HCT116 (cell line): ENCODE data around the gene LRP11.

Experiments
- CBX3 ChIP-seq: IDR thresholded peaks from 2 replicates; pipeline ENCODE4 v1.6.1; 2012; ENCODE audit warnings: low read depth
- EGR1 ChIP-seq: IDR thresholded peaks from 2 replicates; pipeline ENCODE4 v1.6.1; 2012; ENCODE audit warnings: low read depth
- POLR2A ChIP-seq: IDR thresholded peaks from 2 replicates; pipeline ENCODE4 v1.7.0; 2011; ENCODE audit warnings: borderline replicate concordance; ENCODE audit not compliant: insufficient read depth, insufficient read length; ENCODE audit errors: extremely low read depth
- SRF ChIP-seq: IDR thresholded peaks from 2 replicates; pipeline ENCODE4 v1.6.1; 2012; ENCODE audit warnings: low read depth
- TF ChIP-seq, protein P1 (sequence below): IDR thresholded peaks from 2 replicates; pipeline ENCODE4 v1.6.1; 2011; ENCODE audit warnings: mild to moderate bottlenecking, low read length, moderate library complexity; ENCODE audit not compliant: insufficient replicate concordance; ENCODE audit errors: extremely low read depth
- TF ChIP-seq, protein P2 (sequence below), 3 experiments: fragments of 200-600 bp in 1 of 3; sonication (generic) in 1 of 3; IDR thresholded peaks in 2 of 3; conservative IDR thresholded peaks in 1 of 3; 2 replicates each; pipeline ENCODE4 v1.5.1; 2012 to 2017; ENCODE audit warnings: low read depth in 2 of 3, low read length in 2 of 3, antibody characterized with exemption in 1 of 3, borderline replicate concordance in 1 of 3, control low read depth in 1 of 3, mild to moderate bottlenecking in 1 of 3, mixed read lengths in 1 of 3, mixed run types in 1 of 3, moderate library complexity in 1 of 3; ENCODE audit not compliant: insufficient read depth in 1 of 3
- TF ChIP-seq, protein P3 (sequence below): IDR thresholded peaks from 2 replicates; pipeline ENCODE4 v1.6.1; 2012

DNA sequence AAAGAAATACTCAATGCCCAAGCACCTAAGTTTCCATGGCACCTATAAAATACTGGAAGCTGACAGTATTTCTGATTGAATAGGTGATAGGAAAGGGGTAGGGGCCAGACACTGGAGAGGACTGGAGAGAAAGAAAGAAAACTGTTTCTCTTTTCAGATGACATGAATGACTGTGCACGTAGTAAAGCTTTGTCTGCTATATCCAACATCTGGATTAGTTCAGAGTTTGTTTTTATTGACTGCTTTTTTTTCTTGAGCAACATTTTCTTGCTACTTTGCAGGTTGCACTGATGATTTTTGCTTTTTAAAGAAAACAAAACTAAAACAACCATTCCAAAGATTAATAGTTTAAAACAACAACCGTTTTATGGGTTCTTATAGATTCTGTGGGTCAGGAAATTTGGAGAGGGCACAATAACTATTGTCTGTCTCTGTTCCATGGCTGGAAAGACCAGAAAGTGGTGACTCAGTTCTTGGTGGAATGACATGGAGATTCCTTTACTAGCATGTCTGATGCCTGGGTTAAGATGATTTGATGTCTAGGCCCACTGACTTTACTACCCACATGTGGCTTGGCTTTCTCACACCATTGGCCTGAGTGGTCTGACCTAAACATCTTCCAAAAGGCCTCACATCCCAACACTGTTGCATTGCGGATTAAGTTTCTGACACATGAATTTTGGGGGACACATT, 12.2 kb upstream of the LRP11 start:
- TF ChIP-seq SRF (no peak), POLR2A (no peak), CBX3 (no peak), EGR1 (no peak)
- TF ChIP-seq, protein P1, sequence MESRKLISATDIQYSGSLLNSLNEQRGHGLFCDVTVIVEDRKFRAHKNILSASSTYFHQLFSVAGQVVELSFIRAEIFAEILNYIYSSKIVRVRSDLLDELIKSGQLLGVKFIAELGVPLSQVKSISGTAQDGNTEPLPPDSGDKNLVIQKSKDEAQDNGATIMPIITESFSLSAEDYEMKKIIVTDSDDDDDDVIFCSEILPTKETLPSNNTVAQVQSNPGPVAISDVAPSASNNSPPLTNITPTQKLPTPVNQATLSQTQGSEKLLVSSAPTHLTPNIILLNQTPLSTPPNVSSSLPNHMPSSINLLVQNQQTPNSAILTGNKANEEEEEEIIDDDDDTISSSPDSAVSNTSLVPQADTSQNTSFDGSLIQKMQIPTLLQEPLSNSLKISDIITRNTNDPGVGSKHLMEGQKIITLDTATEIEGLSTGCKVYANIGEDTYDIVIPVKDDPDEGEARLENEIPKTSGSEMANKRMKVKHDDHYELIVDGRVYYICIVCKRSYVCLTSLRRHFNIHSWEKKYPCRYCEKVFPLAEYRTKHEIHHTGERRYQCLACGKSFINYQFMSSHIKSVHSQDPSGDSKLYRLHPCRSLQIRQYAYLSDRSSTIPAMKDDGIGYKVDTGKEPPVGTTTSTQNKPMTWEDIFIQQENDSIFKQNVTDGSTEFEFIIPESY: no peak
- TF ChIP-seq, protein P2, sequence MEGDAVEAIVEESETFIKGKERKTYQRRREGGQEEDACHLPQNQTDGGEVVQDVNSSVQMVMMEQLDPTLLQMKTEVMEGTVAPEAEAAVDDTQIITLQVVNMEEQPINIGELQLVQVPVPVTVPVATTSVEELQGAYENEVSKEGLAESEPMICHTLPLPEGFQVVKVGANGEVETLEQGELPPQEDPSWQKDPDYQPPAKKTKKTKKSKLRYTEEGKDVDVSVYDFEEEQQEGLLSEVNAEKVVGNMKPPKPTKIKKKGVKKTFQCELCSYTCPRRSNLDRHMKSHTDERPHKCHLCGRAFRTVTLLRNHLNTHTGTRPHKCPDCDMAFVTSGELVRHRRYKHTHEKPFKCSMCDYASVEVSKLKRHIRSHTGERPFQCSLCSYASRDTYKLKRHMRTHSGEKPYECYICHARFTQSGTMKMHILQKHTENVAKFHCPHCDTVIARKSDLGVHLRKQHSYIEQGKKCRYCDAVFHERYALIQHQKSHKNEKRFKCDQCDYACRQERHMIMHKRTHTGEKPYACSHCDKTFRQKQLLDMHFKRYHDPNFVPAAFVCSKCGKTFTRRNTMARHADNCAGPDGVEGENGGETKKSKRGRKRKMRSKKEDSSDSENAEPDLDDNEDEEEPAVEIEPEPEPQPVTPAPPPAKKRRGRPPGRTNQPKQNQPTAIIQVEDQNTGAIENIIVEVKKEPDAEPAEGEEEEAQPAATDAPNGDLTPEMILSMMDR (IDR thresholded peaks at IDR 0.05 in 2 of 3, conservative IDR thresholded peaks at IDR 0.05 in 1 of 3; ENCODE audit: borderline replicate concordance in 1 of 3, insufficient read depth in 1 of 3, low read depth in 2 of 3, low read length in 2 of 3): no peak
- TF ChIP-seq, protein P3, sequence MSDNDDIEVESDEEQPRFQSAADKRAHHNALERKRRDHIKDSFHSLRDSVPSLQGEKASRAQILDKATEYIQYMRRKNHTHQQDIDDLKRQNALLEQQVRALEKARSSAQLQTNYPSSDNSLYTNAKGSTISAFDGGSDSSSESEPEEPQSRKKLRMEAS: no peak
